GM23248 (cell line): ENCODE results near the gene ZNF319. TPM values are rescaled to one million over a fixed set of nuclear protein-coding genes. Genes with fewer than 3 reads are reported as not detected.

Experiments
- DNase-seq: peaks from one replicate; pipeline ENCODE4 v3.0.0-alpha.2; 2015
- H2AFZ ChIP-seq: fragments of 200-600 bp; sonication (generic); 2 replicates; pipeline ENCODE4 v1.6.1; 2016; ENCODE audit warnings: antibody characterized with exemption
- H3F3A ChIP-seq: fragments of 200-600 bp; sonication (generic); 2 replicates; pipeline ENCODE4 v1.6.1; 2016; ENCODE audit warnings: mild to moderate bottlenecking, antibody characterized with exemption, mixed run types; ENCODE audit not compliant: insufficient read depth
- H3K27ac ChIP-seq: fragments of 200-600 bp; sonication (generic); 2 replicates; pipeline ENCODE4 v1.5.1; 2016; ENCODE audit warnings: mild to moderate bottlenecking
- H3K27me3 ChIP-seq: fragments of 200-600 bp; sonication (generic); replicated peaks from 2 replicates; pipeline ENCODE4 v1.6.1; 2016; ENCODE audit warnings: mild to moderate bottlenecking; ENCODE audit not compliant: insufficient read depth
- H3K36me3 ChIP-seq: fragments of 200-600 bp; sonication (generic); 2 replicates; pipeline ENCODE4 v1.6.1; 2016; ENCODE audit warnings: low read depth, mild to moderate bottlenecking
- H3K4me1 ChIP-seq: fragments of 200-600 bp; sonication (generic); 2 replicates; pipeline ENCODE4 v1.6.1; 2016; ENCODE audit warnings: mild to moderate bottlenecking; ENCODE audit not compliant: insufficient read depth
- H3K4me2 ChIP-seq: fragments of 200-600 bp; sonication (generic); one replicate; pipeline ENCODE4 v1.6.1; 2016; ENCODE audit warnings: mild to moderate bottlenecking; ENCODE audit not compliant: unreplicated experiment
- H3K4me3 ChIP-seq: fragments of 200-600 bp; sonication (generic); 2 replicates; pipeline ENCODE4 v1.5.1; 2016; ENCODE audit warnings: mild to moderate bottlenecking
- H3K79me2 ChIP-seq: fragments of 200-600 bp; sonication (generic); 2 replicates; pipeline ENCODE4 v1.6.1; 2016; ENCODE audit warnings: mild to moderate bottlenecking; ENCODE audit not compliant: insufficient read depth
- H3K9ac ChIP-seq: fragments of 200-600 bp; sonication (generic); 2 replicates; pipeline ENCODE4 v1.6.1; 2016; ENCODE audit warnings: mild to moderate bottlenecking
- H3K9me2 ChIP-seq: fragments of 200-600 bp; sonication (generic); 2 replicates; pipeline ENCODE4 v1.6.1; 2016; ENCODE audit warnings: mixed run types, mild to moderate bottlenecking, moderate library complexity; ENCODE audit not compliant: insufficient read depth
- H3K9me3 ChIP-seq: fragments of 200-600 bp; sonication (generic); one replicate; pipeline ENCODE4 v1.6.1; 2017; ENCODE audit warnings: low read depth
- H4K20me1 ChIP-seq: fragments of 200-600 bp; sonication (generic); 2 replicates; pipeline ENCODE4 v1.6.0; 2016; ENCODE audit not compliant: insufficient read depth
- EZH2 ChIP-seq: fragments of 200-600 bp; sonication (generic); IDR thresholded peaks from 2 replicates; pipeline ENCODE4 v1.6.1; 2018; ENCODE audit warnings: antibody characterized with exemption, mild to moderate bottlenecking; ENCODE audit not compliant: insufficient read depth, poor library complexity, severe bottlenecking
- EZH2phosphoT487 ChIP-seq: fragments of 200-600 bp; sonication (generic); IDR thresholded peaks from 2 replicates; pipeline ENCODE4 v1.6.1; 2018; ENCODE audit warnings: antibody characterized with exemption, moderate library complexity, mild to moderate bottlenecking, low read depth; ENCODE audit not compliant: insufficient read depth
- WGBS, 2 experiments: methylation state at CpG; one replicate each; pipeline ENCODE4 v1.1.6; 2015 to 2017; ENCODE audit warnings: low lambda C conversion rate in 2 of 2, low coverage in 1 of 2; ENCODE audit errors: missing lambda C conversion rate in 2 of 2; 5-methylcytosine and 5-hydroxymethylcytosine counted together
- in situ Hi-C: fragments of 300-500 bp; cut with MboI; formaldehyde crosslinking; loops from 2 replicates; pipeline ENCODE4 v1.15.0; 2020
- polyA plus RNA-seq: library from polyadenylated mRNA; unstranded; fragments of >200 nt; fragmentation: Nextera tagmentation; extraction: Ambion mirVana; gene quantifications from 2 replicates; pipeline ENCODE4 v1.2.1, GENCODE V29; 2016
- total RNA-seq: library from RNA; depleted of rRNA; stranded (reverse); fragments of >200 nt; shearing (Covaris generic); gene quantifications from 2 replicates; pipeline ENCODE4 v1.2.3, GENCODE V29; 2014

The ZNF319 gene
- total and polyA plus RNA-seq, 2 experiments from 2014 or later = 4.6 to 8.2 TPM

DNA sequence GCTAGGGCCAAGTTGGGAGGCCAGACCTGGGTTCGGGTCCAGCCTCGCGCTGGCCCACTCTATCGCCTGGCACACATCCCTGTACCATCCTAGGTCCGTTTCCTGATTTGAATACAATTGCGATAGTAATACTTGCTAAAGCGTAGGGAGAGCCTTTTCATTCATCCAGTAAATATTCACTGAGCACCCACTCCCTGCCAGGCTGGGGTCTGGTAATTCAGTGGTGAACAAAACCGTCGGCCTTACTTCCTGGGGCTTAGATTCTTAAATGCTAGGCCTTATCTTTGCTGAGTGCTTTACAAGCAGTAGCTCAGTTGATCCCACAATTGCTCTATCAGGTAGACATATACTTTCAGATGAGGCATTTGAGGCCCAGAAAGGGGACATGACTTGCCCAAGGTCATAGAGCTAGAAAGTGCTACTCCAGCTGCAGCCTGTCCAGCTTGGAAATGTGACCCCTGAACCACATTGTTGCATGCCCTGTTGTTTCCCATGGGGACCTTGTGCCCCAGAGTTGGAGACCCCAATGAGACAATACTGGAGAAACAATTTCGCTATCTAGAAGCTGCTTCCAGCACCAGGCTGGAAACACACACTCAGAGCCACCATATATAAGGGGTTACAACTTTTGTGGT lies 1.4 kb upstream of the ZNF319 start:
- peak overlapping the region; percentile 84 for H3K4me2 ChIP-seq
- H4K20me1 ChIP-seq = no peaks in the 10 kb centered on the region
- H2AFZ ChIP-seq = peak overlapping the region; percentile 97
- H3K9me2 ChIP-seq = no peaks in the 10 kb centered on the region
- peaks cover 18% of the 10 kb centered on the region for H3F3A ChIP-seq
- H3K27ac ChIP-seq = no peak overlapping the region
- in situ Hi-C loops = loop anchor here (25.0 kb wide), 1 partner anchor 485 kb away; no protein-coding TSS in a partner anchor
- H3K4me1 ChIP-seq = peaks cover 16% of the 10 kb centered on the region
- peak overlapping the region; percentile 88 for H3K9ac ChIP-seq
- H3K79me2 ChIP-seq = peaks cover 14% of the 10 kb centered on the region; the same call in 1 of the 2 replicates
- H3K36me3 ChIP-seq = peaks cover 5% of the 10 kb centered on the region; the same call in 1 of the 2 replicates
- TF ChIP-seq EZH2phosphoT487 (no peak), EZH2 (no peak)
- H3K9me3 ChIP-seq = no peaks in the 10 kb centered on the region
- peak overlapping the region; percentile 98 for H3K4me3 ChIP-seq
- 53 to 54% methylated on average over 10 of the region's 10 CpGs for WGBS, 2 experiments
- peak; percentile 7 for DNase-seq
- H3K27me3 ChIP-seq = no peaks in the 10 kb centered on the region

DNA sequence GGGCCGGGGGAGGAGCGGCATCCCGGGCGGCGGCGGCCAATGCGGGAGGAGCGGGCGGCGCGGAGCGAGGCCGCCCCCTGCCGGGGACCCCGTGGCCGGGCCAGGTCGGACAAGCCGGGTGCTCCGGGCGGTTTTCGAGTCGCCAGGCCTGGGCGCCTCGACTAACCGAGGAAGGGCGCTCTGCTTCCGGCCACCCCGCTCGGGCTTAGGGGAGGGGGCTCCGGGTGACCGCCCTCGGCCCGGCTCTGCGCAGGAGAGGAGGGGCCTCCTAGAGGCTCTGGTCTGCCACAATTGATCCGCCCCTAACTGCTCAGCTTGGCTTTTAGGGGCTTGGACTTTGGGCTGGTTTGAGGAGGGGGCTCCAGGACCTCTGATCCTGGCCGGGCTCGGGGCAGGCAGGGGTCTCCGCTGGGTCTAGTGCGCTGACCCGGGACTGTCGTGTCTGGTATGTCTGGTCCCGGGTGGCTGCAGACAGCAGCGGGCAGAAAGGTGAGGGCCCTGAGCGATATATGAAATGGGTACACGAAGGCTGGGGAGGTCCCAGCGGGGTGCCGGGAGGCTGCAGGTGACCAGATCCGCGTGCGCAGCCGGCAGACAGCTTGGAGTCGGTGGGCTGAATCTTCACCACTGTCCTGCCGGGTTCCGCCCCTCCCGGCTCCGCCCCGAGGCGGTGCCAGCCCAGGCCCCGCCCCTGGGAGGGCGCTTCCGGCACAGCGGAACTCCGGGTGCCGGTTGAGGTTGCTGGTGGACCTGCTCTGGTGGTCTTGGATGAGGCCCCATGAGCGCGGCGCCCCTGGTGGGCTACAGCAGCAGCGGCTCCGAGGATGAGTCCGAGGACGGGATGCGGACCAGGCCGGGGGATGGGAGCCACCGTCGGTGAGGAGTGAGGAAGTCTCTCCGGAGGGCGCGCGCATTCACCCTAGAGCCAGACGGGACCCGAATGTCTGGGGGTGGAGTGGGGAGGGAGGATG lies 519 bp upstream of the ZNF319 start, which contains the start of gene USB1:
TSS of gene USB1 (plus strand) at position 702 of the 971 bp plus-strand sequence. CDS start at position 779, 77 bp downstream.
- Histone ChIP-seq H2AFZ (peak within 1 kb of the TSS; percentile 97), H3K9me3 (no peaks in the 10 kb centered on the region), H3K9ac (peak within 1 kb of the TSS; percentile 88), H3K27me3 (no peaks in the 10 kb centered on the region), H3K9me2 (no peaks in the 10 kb centered on the region), H3K79me2 (peaks cover 6% of the 10 kb centered on the region; the same call in 1 of the 2 replicates), H3F3A (peaks cover 18% of the 10 kb centered on the region), H3K4me2 (peak within 1 kb of the TSS; percentile 84), H3K4me3 (peak within 1 kb of the TSS; percentile 98), H3K27ac (peak within 1 kb of the TSS; percentile 59), H3K36me3 (0 out of 2 replicates have a peak, but pooled peaks cover 5% of the 10 kb centered on the region), H4K20me1 (no peaks in the 10 kb centered on the region), H3K4me1 (peaks cover 16% of the 10 kb centered on the region)
- peak; percentile 92 for DNase-seq
- TF ChIP-seq EZH2phosphoT487 = no peak
- TF ChIP-seq EZH2 = no peak
- in situ Hi-C loops = loop anchor here (25.0 kb wide), 1 partner anchor 486 kb away; no protein-coding TSS in a partner anchor
- 1 to 2% methylated on average over 38 to 70 of the region's 81 CpGs for WGBS, 2 experiments

DNA sequence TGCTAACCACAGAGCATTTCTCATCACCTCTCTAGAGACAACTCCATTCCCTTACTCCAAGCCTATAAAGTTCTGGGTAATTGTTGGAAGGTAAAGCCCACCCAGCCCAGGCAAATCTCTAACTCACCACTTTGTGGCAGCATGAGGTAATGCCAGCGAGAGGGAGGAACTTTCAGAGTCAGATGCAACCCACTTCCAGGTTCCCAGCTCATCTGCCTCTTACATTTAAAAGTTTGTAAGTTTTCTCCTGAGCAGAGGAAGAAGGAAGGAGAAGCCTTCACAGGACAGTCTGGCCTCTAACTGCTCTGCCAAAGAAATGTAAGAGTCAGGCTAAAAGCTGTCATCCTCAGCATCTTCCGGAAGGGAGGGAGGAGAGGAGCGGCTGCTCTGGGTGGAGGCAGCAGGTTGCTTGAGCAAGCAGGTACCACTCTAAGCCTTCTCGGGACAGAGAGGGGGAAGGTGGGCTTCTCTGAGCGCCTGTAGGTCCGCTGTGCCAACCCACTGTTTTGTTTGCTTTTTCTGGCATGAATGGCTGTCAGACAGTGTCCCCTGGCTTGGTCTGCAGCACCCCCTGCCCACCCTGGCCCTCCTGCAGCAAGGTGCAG lies 1.0 kb downstream of the ZNF319 start:
- Histone ChIP-seq H3F3A (peaks cover 18% of the 10 kb centered on the region), H3K79me2 (no peaks in the 10 kb centered on the region), H3K4me1 (peaks cover 16% of the 10 kb centered on the region), H3K36me3 (no peaks in the 10 kb centered on the region; the same call in 1 of the 2 replicates), H3K9me2 (no peaks in the 10 kb centered on the region), H3K27me3 (no peaks in the 10 kb centered on the region), H2AFZ (peak overlapping the region; percentile 66), H4K20me1 (no peaks in the 10 kb centered on the region), H3K9me3 (no peaks in the 10 kb centered on the region), H3K4me2 (peak overlapping the region; percentile 87), H3K4me3 (peak overlapping the region; percentile 98), H3K27ac (peak overlapping the region; percentile 45), H3K9ac (peak overlapping the region; percentile 88)
- peak; percentile 67 for DNase-seq
- TF ChIP-seq EZH2phosphoT487 (no peak), EZH2 (no peak)
- 8% methylated on average over 4 to 6 of the region's 6 CpGs for WGBS, 2 experiments
- in situ Hi-C loops = no loop called here

- Histone ChIP-seq H2AFZ (no peak overlapping the region), H3K36me3 (no peaks in the 10 kb centered on the region; the same call in 1 of the 2 replicates), H3K9me3 (no peaks in the 10 kb centered on the region), H3K27me3 (no peaks in the 10 kb centered on the region), H3K9ac (peak overlapping the region; percentile 88), H4K20me1 (no peaks in the 10 kb centered on the region), H3K4me1 (peaks cover 16% of the 10 kb centered on the region), H3F3A (peaks cover 13% of the 10 kb centered on the region), H3K4me3 (peak overlapping the region; percentile 98), H3K9me2 (no peaks in the 10 kb centered on the region), H3K27ac (0 out of 2 replicates have a peak overlapping the region, but pooled peaks have one; percentile 45), H3K4me2 (peak overlapping the region; percentile 87), H3K79me2 (no peaks in the 10 kb centered on the region)
- TF ChIP-seq EZH2 = no peak
- TF ChIP-seq EZH2phosphoT487 = no peak
- 79 to 83% methylated on average over 3 of the region's 3 CpGs for WGBS, 2 experiments
- DNase-seq = no peak
- in situ Hi-C loops = no loop called here
These were observed 1.5 kb downstream of the ZNF319 start for GRCh38 chr16:57998992-57999365.
